GM18511 (cell line): Measurements from ENCODE around the gene KCNC1.

ENCODE experiments used
- ATAC-seq: cut with Tn5 transposase; IDR thresholded peaks from one replicate; pipeline ENCODE4 v1.9.1; 2021; ENCODE audit warnings: mild to moderate bottlenecking, moderate library complexity; ENCODE audit not compliant: unreplicated experiment

Gene KCNC1

GRCh38 chr11:17814546-17814945, 80.0 kb downstream of the KCNC1 start:
- ATAC-seq = no peak

GRCh38 chr11:17816232-17816931, 81.8 kb downstream of the KCNC1 start:
- ATAC-seq = no peak

- ATAC-seq = no peak
Measured at GRCh38 chr11:17821648-17822400, 87.2 kb downstream of the KCNC1 start.

GRCh38 chr11:17822401-17822781, 87.8 kb downstream of the KCNC1 start:
- ATAC-seq = no peak

- no peak for ATAC-seq
Measured at GRCh38 chr11:17827006-17827405, 92.4 kb downstream of the KCNC1 start.

- no peak for ATAC-seq
Measured at GRCh38 chr11:17828311-17828751, 93.8 kb downstream of the KCNC1 start.

GRCh38 chr11:17831228-17831627, 96.6 kb downstream of the KCNC1 start:
- no peak for ATAC-seq

- no peak for ATAC-seq
Measured at GRCh38 chr11:17831883-17832282, 97.3 kb downstream of the KCNC1 start.
